BLaER1 (cell line): ENCODE data around the gene HCK.

Experiments used
- H3K27ac ChIP-seq: shearing (Covaris generic); formaldehyde crosslinking; 2 replicates; pipeline ENCODE4 v1.8.1; 2022
- H3K27me3 ChIP-seq: shearing (Covaris generic); formaldehyde crosslinking; 2 replicates; pipeline ENCODE4 v1.8.1; 2022
- H3K36me3 ChIP-seq: shearing (Covaris generic); formaldehyde crosslinking; 2 replicates; pipeline ENCODE4 v1.8.1; 2022
- H3K4me1 ChIP-seq: shearing (Covaris generic); formaldehyde crosslinking; 2 replicates; pipeline ENCODE4 v1.8.1; 2022
- H3K4me2 ChIP-seq: shearing (Covaris generic); formaldehyde crosslinking; 2 replicates; pipeline ENCODE4 v1.8.1; 2022
- H3K4me3 ChIP-seq: shearing (Covaris generic); formaldehyde crosslinking; 2 replicates; pipeline ENCODE4 v1.8.1; 2022
- H3K9ac ChIP-seq: shearing (Covaris generic); formaldehyde crosslinking; 2 replicates; pipeline ENCODE4 v1.8.1; 2022
- H3K9me3 ChIP-seq: shearing (Covaris generic); formaldehyde crosslinking; 2 replicates; pipeline ENCODE4 v1.8.1; 2022
- H4K20me1 ChIP-seq: shearing (Covaris generic); formaldehyde crosslinking; 2 replicates; pipeline ENCODE4 v1.8.1; 2022
- Cebpa-rat ChIP-seq: shearing (Covaris generic); IDR thresholded peaks from 2 replicates; pipeline ENCODE4 v1.8.1; 2022

Gene HCK

DNA sequence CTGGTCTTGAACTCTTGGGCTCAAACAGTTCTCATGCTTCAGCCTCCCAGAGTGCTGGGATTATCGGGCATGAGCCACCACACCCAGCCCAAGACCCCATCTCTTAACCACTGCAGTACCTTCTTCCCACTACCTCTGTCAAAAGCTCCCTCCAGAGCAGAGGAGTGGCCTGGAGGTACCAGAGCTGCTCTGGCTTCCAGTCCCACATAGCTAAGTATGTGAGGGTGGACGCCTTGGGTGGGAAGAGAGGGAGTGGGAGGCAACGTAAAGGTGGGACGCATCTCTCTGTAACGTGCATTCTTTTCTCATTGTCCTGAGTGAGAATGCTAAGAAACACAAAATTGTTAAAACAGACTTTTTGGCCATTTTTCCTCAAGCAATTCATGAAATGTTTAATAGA lies 82.0 kb downstream of the HCK start:
- H4K20me1 ChIP-seq, result peaks cover 98% of the 10 kb centered on the region
- H3K9ac ChIP-seq, result no peak overlapping the region
- H3K27ac ChIP-seq, result no peak overlapping the region
- H3K36me3 ChIP-seq, result peaks cover 98% of the 10 kb centered on the region
- H3K4me3 ChIP-seq, result no peak overlapping the region
- H3K27me3 ChIP-seq, result no peaks in the 10 kb centered on the region
- no peak overlapping the region for H3K4me2 ChIP-seq
- no peak for TF ChIP-seq Cebpa-rat
- no peaks in the 10 kb centered on the region for H3K9me3 ChIP-seq
- peaks cover 6% of the 10 kb centered on the region for H3K4me1 ChIP-seq

DNA sequence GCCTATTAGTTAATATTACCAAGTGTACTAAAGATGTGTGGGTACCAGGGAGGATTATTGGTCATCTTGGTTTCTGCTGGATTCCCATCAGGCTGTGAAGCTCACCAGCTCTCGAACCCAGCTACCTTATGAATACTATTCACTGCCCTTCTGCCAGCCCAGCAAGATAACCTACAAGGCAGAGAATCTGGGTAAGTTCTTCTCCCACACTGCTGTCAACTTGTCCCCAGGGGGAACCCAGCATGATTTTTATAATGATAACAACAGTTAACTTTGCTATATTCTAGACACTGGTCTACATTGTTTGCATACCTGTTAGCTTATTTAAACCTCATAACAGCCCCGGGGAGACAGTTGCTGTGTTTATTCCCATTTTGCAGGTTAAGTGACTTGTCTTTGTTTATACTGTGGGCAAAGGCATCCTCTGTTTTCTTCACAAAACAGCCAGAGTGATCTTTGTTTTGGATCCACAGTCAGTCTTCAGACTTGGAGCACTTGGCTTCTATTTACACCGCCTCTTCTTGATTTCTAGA lies 84.0 kb downstream of the HCK start:
- Histone ChIP-seq H3K36me3 (peaks cover 100% of the 10 kb centered on the region), H4K20me1 (peaks cover 93% of the 10 kb centered on the region)

DNA sequence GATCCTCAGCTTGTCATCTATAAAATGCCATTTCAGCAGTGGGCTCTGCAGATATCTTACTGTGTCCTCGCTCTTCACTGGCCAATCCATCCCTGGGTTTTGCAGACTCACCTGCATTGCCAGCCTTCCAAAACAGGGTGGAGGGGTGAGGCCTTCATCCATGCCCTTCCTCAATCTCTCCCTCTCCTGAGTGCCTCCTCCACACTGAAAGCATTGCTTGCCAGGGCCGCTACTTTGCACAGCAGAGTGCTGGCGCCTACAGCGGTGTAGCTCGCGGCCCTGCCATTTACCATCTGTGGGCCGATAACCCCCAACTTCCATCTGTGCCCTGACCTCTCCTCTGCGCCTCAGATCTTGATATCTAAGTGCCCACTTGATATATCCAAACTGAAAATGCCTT lies 86.9 kb downstream of the HCK start:
- Histone ChIP-seq H3K27ac (no peak overlapping the region), H3K27me3 (no peaks in the 10 kb centered on the region), H3K36me3 (peaks cover 100% of the 10 kb centered on the region), H3K4me2 (peak overlapping the region; percentile 8; the same call in 1 of the 2 replicates), H3K9me3 (no peaks in the 10 kb centered on the region), H3K4me3 (no peak overlapping the region), H3K9ac (no peak overlapping the region), H3K4me1 (peaks cover 22% of the 10 kb centered on the region), H4K20me1 (peaks cover 65% of the 10 kb centered on the region)
- TF ChIP-seq Cebpa-rat, result no peak

More for the DNA sequence above, 84.0 kb downstream of the HCK start:
- TF ChIP-seq Cebpa-rat, result no peak
- H3K27ac ChIP-seq, result no peak overlapping the region
- H3K27me3 ChIP-seq, result no peaks in the 10 kb centered on the region
- H3K4me3 ChIP-seq, result no peak overlapping the region
- H3K4me2 ChIP-seq, result no peak overlapping the region
- no peaks in the 10 kb centered on the region for H3K9me3 ChIP-seq
- peaks cover 22% of the 10 kb centered on the region for H3K4me1 ChIP-seq
- no peak overlapping the region for H3K9ac ChIP-seq

DNA sequence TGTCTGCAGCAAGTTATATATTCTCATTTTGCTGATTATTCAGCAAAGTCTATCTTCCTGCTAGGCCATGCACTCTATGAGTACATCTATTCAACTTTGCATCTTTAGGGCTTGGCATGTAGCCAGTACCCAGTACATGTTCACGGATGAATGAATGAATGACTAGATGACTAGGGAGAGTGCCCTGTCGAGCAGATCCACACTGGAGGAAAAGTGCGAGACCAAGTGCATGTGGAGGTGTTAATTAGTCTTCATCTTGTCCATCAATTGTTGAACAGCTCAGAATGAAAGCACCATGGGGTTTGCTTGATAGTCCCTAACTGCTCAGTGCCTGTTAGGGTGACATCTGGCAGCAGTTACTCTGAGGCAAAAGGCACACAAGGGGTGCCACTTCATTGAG lies 87.9 kb downstream of the HCK start:
- Histone ChIP-seq H3K36me3 (peaks cover 100% of the 10 kb centered on the region), H3K27me3 (no peaks in the 10 kb centered on the region), H3K4me3 (no peak overlapping the region), H3K4me1 (peaks cover 22% of the 10 kb centered on the region), H3K9ac (no peak overlapping the region), H3K9me3 (no peaks in the 10 kb centered on the region), H3K4me2 (no peak overlapping the region), H3K27ac (no peak overlapping the region), H4K20me1 (peaks cover 54% of the 10 kb centered on the region)
- TF ChIP-seq Cebpa-rat, result no peak

DNA sequence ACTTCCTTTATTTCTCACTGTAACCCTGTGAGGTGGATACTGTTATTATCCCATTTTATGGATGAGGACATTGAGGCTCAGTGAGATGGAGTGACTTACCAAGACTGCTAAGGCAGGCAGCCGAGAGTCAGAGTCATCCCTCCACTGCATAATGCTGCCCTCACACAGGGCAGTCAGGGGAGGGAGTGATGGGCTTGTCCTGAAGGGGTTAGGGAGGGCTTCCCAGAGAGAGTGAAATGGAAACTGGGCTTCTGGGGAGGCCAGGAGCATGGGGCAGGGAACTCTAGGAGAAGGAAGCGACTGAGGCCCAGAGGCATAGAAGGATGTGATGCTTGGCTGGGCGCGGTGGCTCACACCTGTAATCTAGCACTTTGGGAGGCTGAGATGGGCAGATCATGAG lies 88.6 kb downstream of the HCK start:
- TF ChIP-seq Cebpa-rat, result no peak
- peaks cover 48% of the 10 kb centered on the region for H4K20me1 ChIP-seq
- H3K4me3 ChIP-seq, result no peak overlapping the region
- H3K27ac ChIP-seq, result no peak overlapping the region
- H3K4me1 ChIP-seq, result peaks cover 22% of the 10 kb centered on the region
- peaks cover 100% of the 10 kb centered on the region for H3K36me3 ChIP-seq
- no peak overlapping the region for H3K9ac ChIP-seq
- H3K27me3 ChIP-seq, result no peaks in the 10 kb centered on the region
- H3K9me3 ChIP-seq, result no peaks in the 10 kb centered on the region
- H3K4me2 ChIP-seq, result no peak overlapping the region

DNA sequence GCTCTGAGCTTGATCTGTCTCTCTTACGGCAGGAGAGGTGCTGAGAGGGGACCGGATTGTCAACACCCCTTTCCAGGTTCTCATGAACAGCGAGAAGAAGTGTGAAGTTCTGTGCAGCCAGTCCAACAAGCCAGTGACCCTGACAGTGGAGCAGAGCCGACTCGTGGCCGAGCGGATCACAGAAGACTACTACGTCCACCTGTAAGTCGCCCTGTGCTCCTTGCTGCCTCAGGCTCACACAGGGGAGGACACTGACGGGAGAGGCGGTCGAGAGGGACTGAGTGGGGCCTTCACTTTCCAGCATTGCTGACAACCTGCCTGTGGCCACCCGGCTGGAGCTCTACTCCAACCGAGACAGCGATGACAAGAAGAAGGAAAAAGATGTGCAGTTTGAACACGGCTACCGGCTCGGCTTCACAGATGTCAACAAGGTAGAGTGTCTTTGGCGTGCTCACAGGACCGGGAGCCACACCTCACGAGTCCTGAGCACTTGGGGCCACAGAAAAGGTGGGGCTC lies 89.5 kb downstream of the HCK start:
- TF ChIP-seq Cebpa-rat, result no peak
- H3K36me3 ChIP-seq, result peaks cover 100% of the 10 kb centered on the region

DNA sequence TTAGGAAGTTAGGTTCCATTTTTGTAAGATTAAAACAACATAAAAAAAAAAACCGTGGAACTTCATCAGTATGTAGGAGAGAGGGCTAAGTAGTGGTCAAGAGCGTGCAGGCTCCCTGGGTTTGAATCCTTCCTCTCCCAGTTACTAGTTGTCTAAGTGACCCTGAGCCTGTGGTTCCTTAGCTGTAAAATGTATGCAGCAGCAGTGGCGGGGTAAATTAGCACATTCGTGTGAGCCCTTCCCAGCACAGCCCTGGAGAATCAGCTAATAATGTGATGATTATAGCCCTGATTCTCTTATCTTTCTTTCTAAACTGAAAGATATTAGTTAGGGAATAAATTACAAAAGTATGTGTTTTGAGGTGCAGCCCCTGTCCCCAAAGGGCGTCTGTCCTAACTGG lies 90.0 kb downstream of the HCK start:
- no peaks in the 10 kb centered on the region for H3K9me3 ChIP-seq
- no peaks in the 10 kb centered on the region for H3K27me3 ChIP-seq
- peaks cover 100% of the 10 kb centered on the region for H3K36me3 ChIP-seq
- no peak overlapping the region for H3K27ac ChIP-seq
- TF ChIP-seq Cebpa-rat, result no peak
- H3K4me2 ChIP-seq, result no peak overlapping the region
- peaks cover 33% of the 10 kb centered on the region for H4K20me1 ChIP-seq
- H3K9ac ChIP-seq, result no peak overlapping the region
- peaks cover 22% of the 10 kb centered on the region for H3K4me1 ChIP-seq
- H3K4me3 ChIP-seq, result no peak overlapping the region

More for the DNA sequence above, 89.5 kb downstream of the HCK start:
- Histone ChIP-seq H4K20me1 (peaks cover 39% of the 10 kb centered on the region), H3K4me1 (peaks cover 22% of the 10 kb centered on the region), H3K4me3 (no peak overlapping the region), H3K4me2 (no peak overlapping the region), H3K9me3 (no peaks in the 10 kb centered on the region), H3K27me3 (no peaks in the 10 kb centered on the region), H3K27ac (no peak overlapping the region), H3K9ac (no peak overlapping the region)

DNA sequence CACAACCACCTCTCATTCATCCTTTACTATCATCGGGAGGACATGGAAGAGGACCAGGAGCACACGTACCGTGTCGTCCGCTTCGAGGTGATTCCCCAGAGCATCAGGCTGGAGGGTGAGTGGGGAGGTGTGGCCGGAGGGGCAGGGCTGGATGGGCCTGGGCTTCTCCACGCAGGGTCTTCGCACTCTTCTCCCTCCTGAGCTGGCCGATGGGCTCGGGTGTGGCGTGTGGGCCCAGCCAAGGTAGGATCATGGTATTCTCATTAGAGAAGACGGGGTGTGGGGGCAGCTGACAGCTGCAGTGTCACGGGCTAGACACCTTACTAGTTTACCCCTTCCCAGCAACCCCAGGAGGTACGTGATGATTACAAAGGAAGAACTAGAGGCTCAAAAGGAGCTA lies 90.9 kb downstream of the HCK start:
- Histone ChIP-seq H3K9ac (no peak overlapping the region), H3K4me3 (no peak overlapping the region), H3K36me3 (peaks cover 100% of the 10 kb centered on the region), H3K4me2 (no peak overlapping the region), H3K4me1 (peaks cover 22% of the 10 kb centered on the region), H3K27ac (no peak overlapping the region), H3K9me3 (no peaks in the 10 kb centered on the region), H3K27me3 (no peaks in the 10 kb centered on the region), H4K20me1 (peaks cover 26% of the 10 kb centered on the region)
- no peak for TF ChIP-seq Cebpa-rat

DNA sequence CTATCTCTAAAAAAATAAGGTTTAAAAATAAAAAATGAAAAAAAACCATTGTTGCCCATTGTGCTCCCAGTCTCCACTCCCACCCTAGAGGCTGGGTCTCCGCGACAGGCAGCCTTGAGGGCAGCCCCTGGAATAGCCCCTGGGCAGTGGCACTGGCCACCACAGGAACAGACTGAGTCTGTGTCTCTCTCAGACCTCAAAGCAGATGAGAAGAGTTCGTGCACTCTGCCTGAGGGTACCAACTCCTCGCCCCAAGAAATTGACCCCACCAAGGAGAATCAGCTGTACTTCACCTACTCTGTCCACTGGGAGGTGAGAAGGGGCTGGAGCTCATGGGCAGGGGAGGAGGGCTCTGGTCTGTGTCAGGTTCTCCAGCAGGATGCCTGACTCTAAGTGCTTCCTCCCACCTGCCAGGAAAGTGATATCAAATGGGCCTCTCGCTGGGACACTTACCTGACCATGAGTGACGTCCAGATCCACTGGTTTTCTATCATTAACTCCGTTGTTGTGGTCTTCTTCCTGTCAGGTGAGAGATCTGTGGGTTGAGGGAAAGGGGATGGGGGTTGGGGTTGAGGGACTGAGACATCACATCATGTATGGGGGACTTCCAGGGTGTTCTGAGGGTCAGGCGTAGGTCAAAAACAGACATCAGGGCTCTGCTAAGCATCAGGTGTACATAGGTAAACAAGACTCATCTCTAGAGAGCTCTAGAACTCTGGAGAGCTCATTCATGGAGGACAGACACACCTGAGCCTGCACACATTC lies 93.0 kb downstream of the HCK start:
- Histone ChIP-seq H3K27me3 (no peaks in the 10 kb centered on the region), H3K9me3 (no peaks in the 10 kb centered on the region), H3K9ac (no peak overlapping the region), H3K36me3 (peaks cover 97% of the 10 kb centered on the region), H3K27ac (no peak overlapping the region), H4K20me1 (peaks cover 5% of the 10 kb centered on the region), H3K4me2 (no peak overlapping the region), H3K4me3 (no peak overlapping the region), H3K4me1 (peaks cover 6% of the 10 kb centered on the region; the same call in 1 of the 2 replicates)
- TF ChIP-seq Cebpa-rat, result no peak

DNA sequence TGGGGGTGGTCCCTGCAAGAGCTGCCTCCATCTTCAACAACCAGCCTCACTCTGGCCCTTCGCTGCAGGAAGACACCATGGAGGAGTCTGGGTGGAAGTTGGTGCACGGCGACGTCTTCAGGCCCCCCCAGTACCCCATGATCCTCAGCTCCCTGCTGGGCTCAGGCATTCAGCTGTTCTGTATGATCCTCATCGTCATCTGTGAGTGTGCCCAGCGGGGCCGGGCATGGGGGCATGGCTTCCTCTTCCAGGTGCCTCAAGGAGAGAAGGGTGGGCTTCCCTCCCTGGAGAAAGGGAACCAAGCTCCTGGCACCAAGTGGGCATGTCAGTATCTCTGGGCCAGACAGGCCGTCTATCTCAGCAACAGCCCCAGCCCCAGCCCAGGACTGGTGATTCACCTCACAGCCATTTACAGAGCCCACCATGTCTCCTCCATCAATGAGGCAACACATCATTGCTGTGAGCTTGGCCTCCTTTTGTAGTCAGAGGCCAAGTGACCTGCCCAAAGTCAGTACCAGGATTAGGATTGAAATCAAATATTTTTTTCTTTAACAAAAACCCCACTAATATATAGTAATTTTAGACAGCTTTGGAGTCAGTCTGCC lies 97.6 kb downstream of the HCK start:
- Histone ChIP-seq H3K9ac (no peak overlapping the region), H3K27ac (no peak overlapping the region), H3K27me3 (no peaks in the 10 kb centered on the region), H3K4me2 (no peak overlapping the region), H4K20me1 (peaks cover 3% of the 10 kb centered on the region; the same call in 1 of the 2 replicates), H3K4me3 (no peak overlapping the region), H3K36me3 (peaks cover 97% of the 10 kb centered on the region), H3K4me1 (peaks cover 9% of the 10 kb centered on the region), H3K9me3 (no peaks in the 10 kb centered on the region)
- TF ChIP-seq Cebpa-rat, result no peak
